Liver (tissue), 3 donors: ENCODE results near the gene BARX2.

Experiments
- CTCF ChIP-seq: fragments of 150-350 bp; IDR thresholded peaks from 2 replicates; pipeline ENCODE4 v1.5.1; 2017; ENCODE audit warnings: improper control_type of control experiment, low read depth, low read length; ENCODE audit not compliant: missing input control
- FOXA1 ChIP-seq: IDR thresholded peaks from 2 replicates; pipeline ENCODE4 v1.6.1; 2016; ENCODE audit warnings: antibody characterized with exemption
- GABPA ChIP-seq, 2 donors: IDR thresholded peaks in 1 of 2; conservative IDR thresholded peaks in 1 of 2; 2 replicates each; pipeline ENCODE4 v1.6.1; 2016; ENCODE audit warnings: antibody characterized with exemption in 2 of 2, mild to moderate bottlenecking in 1 of 2, moderate library complexity in 1 of 2
- JUND ChIP-seq, 2 donors: IDR thresholded peaks; 2 replicates each; pipeline ENCODE4 v1.6.1; 2016; ENCODE audit warnings: antibody characterized with exemption in 2 of 2
- REST ChIP-seq: IDR thresholded peaks from 2 replicates; pipeline ENCODE4 v1.6.1; 2016; ENCODE audit warnings: antibody characterized with exemption, mild to moderate bottlenecking
- SP1 ChIP-seq: IDR thresholded peaks from 2 replicates; pipeline ENCODE4 v1.6.1; 2018; ENCODE audit warnings: antibody characterized with exemption, mild to moderate bottlenecking
- YY1 ChIP-seq: IDR thresholded peaks from 2 replicates; pipeline ENCODE4 v1.6.1; 2016; ENCODE audit warnings: antibody characterized with exemption, mild to moderate bottlenecking
- donor health status: healthy.
- donor health status: healthy.

- TF ChIP-seq CTCF (no peak), SP1 (no peak), JUND (IDR thresholded peaks at IDR 0.05) (no peak), GABPA (IDR thresholded peaks at IDR 0.05 in 1 of 2, conservative IDR thresholded peaks at IDR 0.05 in 1 of 2) (no peak), REST (no peak), FOXA1 (no peak), YY1 (no peak)
Observed at GRCh38 chr11:129489249-129489648, 113.6 kb downstream of the BARX2 start.
